BJ (cell line): ENCODE data around the gene C5orf63. TPM values are rescaled to one million over a fixed set of nuclear protein-coding genes. Genes with fewer than 3 reads are reported as not detected.

Experiments
- CTCF ChIA-PET: fragments of 350-600 bp; formaldehyde crosslinking; extraction: SDS; loops from one replicate; lab custom pipeline; 2021; ENCODE audit warnings: antibody characterized with exemption, inconsistent platforms; lab: Yijun Ruan, JAX
- POLR2A ChIA-PET: fragments of 300-600 bp; sonication (Branson Sonifier 250); formaldehyde crosslinking; extraction: SDS; loops from one replicate; lab custom pipeline; 2021; ENCODE audit warnings: antibody characterized with exemption; lab: Charles Lee
- DNase-seq: peaks from one replicate; pipeline ENCODE4 v3.0.0-alpha.2; 2011; ENCODE audit warnings: low read depth
- H3K27me3 ChIP-seq: 2 replicates; pipeline ENCODE4 v1.6.0; 2011; ENCODE audit warnings: low read length; ENCODE audit not compliant: control insufficient read depth, insufficient read depth
- H3K36me3 ChIP-seq: 2 replicates; pipeline ENCODE4 v1.5.1; 2011; ENCODE audit warnings: low read length; ENCODE audit not compliant: control insufficient read depth, insufficient read depth
- H3K4me3 ChIP-seq: 2 replicates; pipeline ENCODE4 v1.5.1; 2011; ENCODE audit warnings: low read depth, mild to moderate bottlenecking, control low read depth, low read length
- polyA plus RNA-seq: library from polyadenylated mRNA; depleted of rRNA; stranded (reverse); fragments of >200 nt; gene quantifications from 2 replicates; pipeline ENCODE4 v1.2.3, GENCODE V29; 2011
- TF ChIP-seq, protein P1 (sequence below): IDR thresholded peaks from 2 replicates; pipeline ENCODE4 v1.5.1; 2011; ENCODE audit warnings: low read depth, mild to moderate bottlenecking, control low read depth, inconsistent platforms, low read length, moderate library complexity; ENCODE audit not compliant: insufficient read depth

Gene C5orf63
- polyA plus RNA-seq, 1 experiment: 1.4 TPM

GRCh38 chr5:127076315-127077129 is 3.2 kb upstream of the C5orf63 start:
- TF ChIP-seq, protein P1, sequence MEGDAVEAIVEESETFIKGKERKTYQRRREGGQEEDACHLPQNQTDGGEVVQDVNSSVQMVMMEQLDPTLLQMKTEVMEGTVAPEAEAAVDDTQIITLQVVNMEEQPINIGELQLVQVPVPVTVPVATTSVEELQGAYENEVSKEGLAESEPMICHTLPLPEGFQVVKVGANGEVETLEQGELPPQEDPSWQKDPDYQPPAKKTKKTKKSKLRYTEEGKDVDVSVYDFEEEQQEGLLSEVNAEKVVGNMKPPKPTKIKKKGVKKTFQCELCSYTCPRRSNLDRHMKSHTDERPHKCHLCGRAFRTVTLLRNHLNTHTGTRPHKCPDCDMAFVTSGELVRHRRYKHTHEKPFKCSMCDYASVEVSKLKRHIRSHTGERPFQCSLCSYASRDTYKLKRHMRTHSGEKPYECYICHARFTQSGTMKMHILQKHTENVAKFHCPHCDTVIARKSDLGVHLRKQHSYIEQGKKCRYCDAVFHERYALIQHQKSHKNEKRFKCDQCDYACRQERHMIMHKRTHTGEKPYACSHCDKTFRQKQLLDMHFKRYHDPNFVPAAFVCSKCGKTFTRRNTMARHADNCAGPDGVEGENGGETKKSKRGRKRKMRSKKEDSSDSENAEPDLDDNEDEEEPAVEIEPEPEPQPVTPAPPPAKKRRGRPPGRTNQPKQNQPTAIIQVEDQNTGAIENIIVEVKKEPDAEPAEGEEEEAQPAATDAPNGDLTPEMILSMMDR: no peak
- H3K36me3 ChIP-seq: no peaks in the 10 kb centered on the region

DNA sequence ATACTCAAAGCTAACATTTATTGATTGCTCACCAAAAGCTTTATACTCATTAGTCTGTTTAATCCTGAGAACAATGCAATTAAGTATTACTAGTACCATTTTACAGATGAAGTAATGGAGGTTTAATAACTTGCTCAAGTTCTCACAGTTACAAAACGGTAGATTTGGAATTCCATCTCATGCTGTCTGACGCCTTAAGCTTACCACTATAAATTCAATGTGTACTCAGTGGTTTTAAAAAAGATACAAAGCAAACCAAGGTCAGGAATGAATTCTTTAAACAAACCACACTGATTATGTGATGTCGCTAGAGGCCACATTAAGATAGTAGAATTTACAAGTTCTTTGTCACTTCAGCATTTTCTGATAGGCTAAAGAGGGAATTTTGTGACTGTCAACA is 1.2 kb upstream of the C5orf63 start:
- ChIA-PET POLR2A (no interaction called here), CTCF (interaction anchor here (1.6 to 1.8 kb wide), 2 partner anchors 10 to 11 kb away, joined by 4 to 5 read pairs; no protein-coding TSS in a partner anchor)
- DNase-seq: no peak
- TF ChIP-seq, protein P1: no peak
- H3K27me3 ChIP-seq: no peaks in the 10 kb centered on the region
- H3K4me3 ChIP-seq: no peak overlapping the region
- no peaks in the 10 kb centered on the region for H3K36me3 ChIP-seq

More at GRCh38 chr5:127076315-127077129, 3.2 kb upstream of the C5orf63 start:
- H3K4me3 ChIP-seq: no peak overlapping the region
- ChIA-PET CTCF (interaction anchor here (0.6 to 1.4 kb wide), 3 partner anchors 10 to 42 kb away, joined by 3 to 5 read pairs (median 4); no protein-coding TSS in a partner anchor), POLR2A (no interaction called here)
- no peak for DNase-seq
- H3K27me3 ChIP-seq: no peaks in the 10 kb centered on the region

- no peak overlapping the region for H3K4me3 ChIP-seq
- H3K36me3 ChIP-seq: no peaks in the 10 kb centered on the region
- CTCF ChIA-PET: no interaction called here
- TF ChIP-seq, protein P1: no peak
- POLR2A ChIA-PET: no interaction called here
- no peaks in the 10 kb centered on the region for H3K27me3 ChIP-seq
- no peak for DNase-seq
Observed at GRCh38 chr5:127070243-127070642, 3.1 kb downstream of the C5orf63 start.

DNA sequence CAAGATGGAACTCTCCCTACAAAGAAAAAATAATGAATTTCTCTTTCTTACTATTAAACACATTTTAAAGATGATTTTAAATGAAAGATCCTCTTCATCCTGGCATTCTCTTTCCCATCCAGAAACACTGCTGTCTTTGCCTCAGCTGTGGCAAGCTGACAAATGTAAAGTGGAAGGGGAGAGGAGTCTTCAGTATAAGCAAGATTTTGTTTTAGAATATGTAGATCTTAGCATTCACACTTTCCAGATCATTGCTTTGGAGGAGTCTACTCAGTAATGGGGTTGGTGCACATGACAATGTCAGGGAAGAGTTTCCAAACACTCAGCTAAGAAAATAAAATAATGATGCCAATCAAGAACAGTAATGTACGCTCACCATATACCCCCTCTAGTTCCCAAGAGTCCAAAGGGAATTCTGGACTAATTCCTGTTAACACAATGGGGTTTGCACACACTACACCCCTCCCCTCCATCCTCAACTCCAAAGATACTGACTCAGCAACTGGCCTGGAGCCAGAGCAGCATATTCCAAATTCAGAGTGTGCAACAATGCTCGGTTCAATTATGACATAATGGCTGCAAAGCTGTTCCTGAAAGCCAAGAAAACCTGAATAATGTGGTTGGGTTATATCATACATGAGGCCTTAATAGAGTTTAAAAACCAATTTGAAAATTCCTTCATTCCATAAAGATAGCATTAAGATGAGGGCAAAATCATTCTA is 4.6 kb downstream of the C5orf63 start:
- ChIA-PET CTCF (interaction anchor here (0.8 kb wide), 1 partner anchor 11 kb away, joined by 3 read pairs; no protein-coding TSS in a partner anchor), POLR2A (no interaction called here)
- Histone ChIP-seq H3K27me3 (no peaks in the 10 kb centered on the region), H3K36me3 (no peaks in the 10 kb centered on the region), H3K4me3 (no peak overlapping the region)
- no peak for DNase-seq
- TF ChIP-seq, protein P1: no peak

- TF ChIP-seq, protein P1: no peak
- no peaks in the 10 kb centered on the region for H3K36me3 ChIP-seq
- H3K4me3 ChIP-seq: no peak overlapping the region
- no peak for DNase-seq
- CTCF ChIA-PET: no interaction called here
- H3K27me3 ChIP-seq: no peaks in the 10 kb centered on the region
- POLR2A ChIA-PET: no interaction called here
Observed at GRCh38 chr5:127066721-127067120, 6.6 kb downstream of the C5orf63 start.
